HS-27A (cell line): ENCODE data around the gene UTP15.

Experiments
- DNase-seq: peaks from one replicate; pipeline ENCODE4 v3.0.0-alpha.2; 2012; ENCODE audit warnings: low read depth, missing footprints

UTP15 gene

DNA sequence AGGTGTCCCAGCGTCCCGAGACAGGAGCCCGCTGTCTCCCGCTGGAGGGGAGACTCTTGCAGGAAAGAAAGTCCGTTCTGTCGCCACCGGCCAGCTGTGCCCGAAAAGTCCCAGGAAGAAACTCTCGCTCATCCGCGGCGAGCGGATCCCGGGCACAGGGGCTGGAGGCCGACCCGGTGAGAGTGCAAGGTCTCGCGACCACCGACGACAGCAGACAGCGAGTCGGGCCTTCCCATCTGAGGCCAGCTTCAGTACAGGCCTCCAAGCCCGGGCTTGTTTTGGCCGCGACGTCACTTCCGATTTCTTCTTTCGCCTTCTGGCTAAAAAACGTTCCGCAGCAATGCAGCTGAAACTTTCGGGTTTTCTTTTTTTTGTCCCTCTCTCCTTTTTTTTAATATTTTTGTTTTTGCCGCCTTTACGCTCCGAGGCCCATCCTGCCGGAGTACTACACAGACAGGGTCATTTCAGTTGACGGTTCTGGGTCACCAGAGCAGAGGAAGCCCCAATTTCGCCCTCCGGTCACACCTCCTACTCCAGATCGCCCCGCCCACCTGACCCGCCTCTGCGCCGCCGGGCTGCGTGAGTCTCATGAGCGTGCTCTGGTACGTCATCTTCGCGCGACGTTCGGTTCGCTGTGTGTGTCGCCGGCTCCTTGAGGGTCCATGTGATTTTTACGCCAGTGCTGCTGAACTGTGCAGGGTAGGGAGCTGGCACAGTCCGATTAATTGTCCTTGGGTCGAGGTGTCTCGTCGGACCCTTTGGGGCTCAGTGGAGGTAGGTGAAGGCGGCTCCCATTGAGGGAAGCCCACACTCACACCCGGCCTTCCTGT lies at the start of gene UTP15, which contains the start of gene ANKRA2:
UTP15 (plus strand) TSS at position 605 of the 830 bp plus-strand sequence. CDS start 1,602 bp downstream, outside the sequence.
ANKRA2 (minus strand) TSS at position 501 of the 830 bp plus-strand sequence. CDS start 2,758 bp downstream, outside the sequence.
- DNase-seq: peak; percentile 83

- DNase-seq: no peak
Observed at GRCh38 chr5:73519531-73520283, 45.8 kb upstream of the UTP15 start.

DNA sequence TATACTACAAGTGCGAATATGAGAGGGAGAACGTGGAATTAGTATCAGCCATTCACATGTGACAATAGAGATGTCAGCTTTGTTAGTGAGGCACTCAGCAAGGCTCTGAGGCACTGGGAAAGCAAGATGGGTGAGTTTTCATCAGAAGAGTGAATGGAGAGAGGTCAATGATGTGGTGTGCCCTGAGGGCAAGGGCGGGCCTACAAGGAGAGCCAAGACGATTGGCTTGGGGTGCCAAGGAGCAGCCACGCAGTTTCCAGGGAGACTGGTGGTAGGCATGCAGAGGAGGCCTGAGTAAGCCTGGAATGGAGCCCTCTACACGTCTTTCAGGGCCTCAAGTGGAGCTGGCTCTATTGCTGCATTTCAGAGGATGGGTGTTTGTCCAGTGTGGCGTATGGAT lies 42.6 kb upstream of the UTP15 start:
- DNase-seq: no peak

- DNase-seq: no peak
Observed at GRCh38 chr5:73523861-73524260, 41.7 kb upstream of the UTP15 start.

DNA sequence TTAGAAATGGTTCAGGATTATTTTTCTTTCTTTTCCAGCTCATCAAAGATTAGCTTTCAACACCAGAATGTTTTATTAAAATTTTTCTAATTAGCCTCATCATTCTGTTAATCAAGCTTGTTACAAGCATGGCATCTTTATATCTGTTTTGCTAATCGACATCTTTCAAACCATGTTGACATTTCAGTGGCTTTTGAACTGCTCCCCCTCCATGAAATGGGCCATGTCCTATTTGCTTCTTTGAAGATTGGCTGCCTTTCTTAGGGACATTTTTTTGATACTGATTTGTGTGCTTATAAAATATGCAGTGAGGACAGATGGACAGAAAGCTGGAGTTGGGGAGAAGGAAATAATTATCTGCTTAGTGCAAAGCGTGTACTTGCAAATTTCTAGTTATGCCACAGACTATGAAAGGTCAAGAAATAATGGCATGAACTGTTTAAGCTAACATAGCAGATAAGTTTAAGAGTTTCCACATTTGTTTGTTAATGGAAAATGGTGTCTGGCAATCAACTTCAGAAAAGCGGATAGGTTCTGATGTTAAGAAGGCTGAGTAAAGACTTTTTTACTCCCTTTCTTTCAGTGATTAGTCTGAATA lies 39.8 kb upstream of the UTP15 start:
- DNase-seq: no peak

DNA sequence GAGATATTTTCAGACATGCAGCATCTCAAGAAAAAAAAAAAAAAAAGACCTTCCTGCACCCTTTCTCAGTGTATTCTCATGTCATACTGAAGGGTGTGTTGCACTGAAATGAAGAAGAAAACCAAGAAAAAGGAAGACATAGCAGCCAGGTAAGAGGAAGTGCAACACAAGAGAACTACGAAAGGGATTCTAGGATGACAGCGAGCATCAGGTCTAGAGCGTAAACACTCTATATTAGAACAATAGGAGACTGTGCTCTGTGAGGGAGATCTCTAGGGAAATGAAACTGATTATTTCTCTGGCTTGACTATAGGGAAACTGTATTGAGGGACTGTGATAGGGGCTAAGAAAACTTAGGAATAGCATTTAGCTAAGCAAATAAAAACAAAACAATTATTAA lies 37.3 kb upstream of the UTP15 start:
- DNase-seq: no peak

DNA sequence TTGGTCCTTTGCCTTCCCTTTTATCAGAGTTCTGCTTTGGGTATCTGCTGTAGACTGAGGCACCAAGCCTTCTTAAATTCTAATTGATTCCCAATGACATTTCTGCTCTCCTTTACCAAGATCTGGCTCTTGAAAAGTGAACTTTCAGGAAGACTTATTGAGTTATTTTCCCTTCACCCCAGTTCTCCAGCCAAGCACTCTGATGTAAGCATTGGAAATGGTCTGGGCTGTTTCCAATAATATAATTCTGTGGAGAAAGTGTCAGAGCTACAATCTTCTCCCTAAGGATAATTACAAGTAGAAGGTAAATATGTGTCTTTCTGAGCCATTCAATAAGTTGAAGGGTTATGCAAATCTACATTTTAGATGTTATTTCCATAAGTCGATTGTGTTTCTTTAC lies 36.5 kb upstream of the UTP15 start:
- DNase-seq: no peak

- no peak for DNase-seq
Observed at GRCh38 chr5:73531356-73531755, 34.2 kb upstream of the UTP15 start.

- no peak for DNase-seq
Observed at GRCh38 chr5:73532195-73532594, 33.3 kb upstream of the UTP15 start.

- DNase-seq: no peak
Observed at GRCh38 chr5:73534011-73534644, 31.4 kb upstream of the UTP15 start.

DNA sequence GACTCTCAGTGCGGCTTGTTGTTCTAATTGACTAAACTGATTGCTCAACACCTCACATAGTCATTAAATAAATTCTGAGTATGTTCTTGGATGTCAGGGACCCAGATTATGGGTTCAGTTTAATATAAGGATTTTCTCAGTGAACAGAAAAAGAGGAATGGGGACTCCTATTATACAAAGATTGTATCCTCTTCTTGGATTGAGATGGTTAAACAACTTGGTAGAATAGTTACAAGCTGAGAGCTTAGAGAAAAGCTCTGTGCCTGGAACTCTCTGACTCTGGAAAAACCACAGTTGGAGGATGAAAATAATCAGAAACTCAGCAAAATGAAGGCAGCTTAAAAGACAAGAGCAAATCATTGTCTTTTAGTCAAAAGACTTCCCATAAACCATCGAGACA lies 30.6 kb upstream of the UTP15 start:
- DNase-seq: no peak

GRCh38 chr5:73539730-73540129 lies 25.8 kb upstream of the UTP15 start:
- no peak for DNase-seq

DNA sequence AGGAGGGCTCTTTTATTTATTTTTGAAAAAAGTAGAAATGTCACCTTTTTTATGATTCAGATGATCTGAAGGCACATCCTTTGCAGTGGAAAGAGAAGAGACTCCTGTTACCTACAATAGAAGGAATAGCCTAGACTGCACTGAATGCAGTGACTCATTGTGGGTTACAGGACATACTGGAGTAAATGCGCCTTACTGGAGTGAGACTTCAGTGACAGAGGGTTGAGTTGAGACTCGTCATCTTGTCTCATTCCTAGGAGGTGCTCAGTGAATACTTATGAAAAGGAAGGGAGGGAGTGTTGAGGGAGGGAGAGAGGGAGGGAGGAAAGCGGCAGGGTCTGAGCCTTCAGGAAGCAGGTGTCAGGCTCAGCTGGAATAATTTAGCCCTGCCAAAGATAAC lies 25.4 kb upstream of the UTP15 start:
- no peak for DNase-seq

GRCh38 chr5:73542020-73542419 lies 23.5 kb upstream of the UTP15 start:
- DNase-seq: no peak

- no peak for DNase-seq
Observed at GRCh38 chr5:73544429-73545402, 20.8 kb upstream of the UTP15 start.

- no peak for DNase-seq
Observed at GRCh38 chr5:73545403-73545779, 20.2 kb upstream of the UTP15 start.

- DNase-seq: no peak
Observed at GRCh38 chr5:73550016-73550415, 15.5 kb upstream of the UTP15 start.

DNA sequence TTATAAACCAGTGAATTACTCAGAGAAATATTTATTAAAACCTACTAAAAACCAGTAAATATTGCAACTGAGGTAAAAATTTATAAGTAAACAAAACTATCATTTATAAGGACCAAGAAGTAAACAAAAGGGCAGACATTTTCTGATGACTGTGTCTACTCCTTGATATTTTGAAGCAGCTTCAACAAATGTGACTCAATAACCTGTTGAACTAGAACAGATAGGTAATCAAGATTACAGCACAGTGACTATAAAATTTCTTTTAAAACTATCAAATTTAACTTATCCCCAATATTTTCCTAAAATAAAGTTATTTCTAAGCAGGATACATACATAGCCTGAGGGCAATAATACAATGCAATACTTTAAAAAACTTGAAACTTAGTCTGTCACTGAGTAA lies 12.9 kb upstream of the UTP15 start:
- no peak for DNase-seq

GRCh38 chr5:73558950-73559349 lies 6.6 kb upstream of the UTP15 start:
- DNase-seq: no peak

DNA sequence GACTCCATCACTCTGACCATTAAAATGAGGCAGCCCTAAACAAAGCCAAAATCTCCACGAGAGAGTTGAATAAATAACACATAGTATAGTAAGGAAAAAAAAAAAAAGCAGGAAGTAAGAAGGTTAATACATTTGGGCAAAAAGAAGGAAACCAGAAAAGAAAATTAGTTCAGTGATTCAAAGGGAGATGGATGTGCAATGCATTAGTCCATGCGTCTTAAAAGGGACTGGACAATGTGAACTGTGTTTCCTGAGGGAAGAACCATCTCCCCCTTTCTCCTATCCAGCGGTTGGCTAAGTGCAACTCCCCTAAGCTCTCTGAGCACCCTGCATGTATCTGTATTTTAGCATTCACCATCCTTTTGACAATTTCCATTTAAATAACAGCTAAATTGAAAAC lies 1.5 kb upstream of the UTP15 start:
- DNase-seq: no peak

GRCh38 chr5:73564675-73565074 lies 868 bp upstream of the UTP15 start:
- no peak for DNase-seq
